HG03095 (cell line): ENCODE results near the gene B4GALNT2.
"Not testable (repeated sequence)": the region's sequence is repeated elsewhere in the genome, so short reads cannot be mapped to it uniquely, and the experiment has no call there.

Experiments used
- ATAC-seq: cut with Tn5 transposase; IDR thresholded peaks from one replicate; pipeline ENCODE4 v1.9.1; 2021; ENCODE audit warnings: moderate library complexity; ENCODE audit not compliant: unreplicated experiment

Gene B4GALNT2

GRCh38 chr17:49132699-49133364 is at the start of gene B4GALNT2:
TSS of gene B4GALNT2 (plus strand) at chr17:49132769. CDS start at chr17:49132793, 24 bp downstream.
- no peak for ATAC-seq

GRCh38 chr17:49085046-49085445 is 47.5 kb upstream of the B4GALNT2 start:
- ATAC-seq: not testable (repeated sequence)

- ATAC-seq: no peak
Observed at GRCh38 chr17:49085565-49086315, 46.8 kb upstream of the B4GALNT2 start.

GRCh38 chr17:49086316-49086605 is 46.3 kb upstream of the B4GALNT2 start:
- ATAC-seq: no peak

GRCh38 chr17:49086649-49087048 is 45.9 kb upstream of the B4GALNT2 start:
- ATAC-seq: no peak

GRCh38 chr17:49089094-49089493 is 43.5 kb upstream of the B4GALNT2 start:
- no peak for ATAC-seq

GRCh38 chr17:49090878-49091594 is 41.5 kb upstream of the B4GALNT2 start:
- no peak for ATAC-seq

GRCh38 chr17:49093131-49093530 is 39.4 kb upstream of the B4GALNT2 start:
- ATAC-seq: no peak

GRCh38 chr17:49100601-49101000 is 32.0 kb upstream of the B4GALNT2 start:
- ATAC-seq: no peak

- no peak for ATAC-seq
Observed at GRCh38 chr17:49101054-49101534, 31.5 kb upstream of the B4GALNT2 start.

- not testable (repeated sequence) for ATAC-seq
Observed at GRCh38 chr17:49103360-49103759, 29.2 kb upstream of the B4GALNT2 start.

- ATAC-seq: no peak
Observed at GRCh38 chr17:49104511-49105074, 28.0 kb upstream of the B4GALNT2 start.

- ATAC-seq: no peak
Observed at GRCh38 chr17:49106321-49107210, 26.0 kb upstream of the B4GALNT2 start.

- ATAC-seq: no peak
Observed at GRCh38 chr17:49107211-49107557, 25.4 kb upstream of the B4GALNT2 start.

- ATAC-seq: no peak
Observed at GRCh38 chr17:49108318-49108717, 24.3 kb upstream of the B4GALNT2 start.

GRCh38 chr17:49110509-49110908 is 22.1 kb upstream of the B4GALNT2 start:
- no peak for ATAC-seq

- no peak for ATAC-seq
Observed at GRCh38 chr17:49111934-49112333, 20.6 kb upstream of the B4GALNT2 start.

GRCh38 chr17:49112936-49113335 is 19.6 kb upstream of the B4GALNT2 start:
- ATAC-seq: no peak

GRCh38 chr17:49114703-49115102 is 17.9 kb upstream of the B4GALNT2 start:
- no peak for ATAC-seq

- ATAC-seq: no peak
Observed at GRCh38 chr17:49117587-49118230, 14.9 kb upstream of the B4GALNT2 start.
